K562 (cell line): ENCODE measurements around the gene NQO2. TPM values are rescaled to one million over a fixed set of nuclear protein-coding genes. Genes with fewer than 3 reads are reported as not detected.

ENCODE experiments used
- ADNP ChIP-seq: fragments of 200-800 bp; sonication (Bioruptor generic); IDR thresholded peaks from 2 replicates; pipeline ENCODE4 v1.6.1; 2016; ENCODE audit warnings: missing genetic modification characterization, missing compliant biosample characterization
- ARNT ChIP-seq, 2 experiments: fragments of 450-650 bp; IDR thresholded peaks; 2 replicates each; pipeline ENCODE4 v1.6.1; 2016; ENCODE audit warnings: mild to moderate bottlenecking in 1 of 2
- ATF2 ChIP-seq: sonication (generic); formaldehyde crosslinking; IDR thresholded peaks from 2 replicates; pipeline ENCODE4 v1.8.1; 2022; ENCODE audit warnings: missing genetic modification reagents
- ATF7 ChIP-seq: fragments of 450-650 bp; IDR thresholded peaks from 2 replicates; pipeline ENCODE4 v1.7.1; 2014; ENCODE audit warnings: mild to moderate bottlenecking, moderate library complexity
- FOXJ3 ChIP-seq: sonication (generic); formaldehyde crosslinking; IDR thresholded peaks from 2 replicates; pipeline ENCODE4 v1.4.0; 2020; ENCODE audit warnings: mild to moderate bottlenecking, missing genetic modification reagents
- MAZ ChIP-seq, 2 experiments: fragments of 450-650 bp in 1 of 2; sonication (generic) in 1 of 2; formaldehyde crosslinking; IDR thresholded peaks in 1 of 2; conservative IDR thresholded peaks in 1 of 2; 2 replicates each; pipeline versions ENCODE4 v1.4.0 to v1.5.0; 2020; ENCODE audit warnings: mild to moderate bottlenecking in 1 of 2, missing genetic modification reagents in 1 of 2
- MECOM ChIP-seq: fragments of 250-450 bp; sonication (Bioruptor Pico); IDR thresholded peaks from 2 replicates; pipeline ENCODE4 v1.8.0; 2022; ENCODE audit warnings: inconsistent platforms
- RAD51 ChIP-seq: fragments of 450-650 bp; IDR thresholded peaks from 2 replicates; pipeline ENCODE4 v1.7.1; 2016; ENCODE audit warnings: low read depth, mild to moderate bottlenecking, borderline replicate concordance
- RB1 ChIP-seq: fragments of 450-650 bp; IDR thresholded peaks from 2 replicates; pipeline ENCODE4 v1.6.1; 2017; ENCODE audit warnings: low read depth, mild to moderate bottlenecking
- SAFB ChIP-seq: fragments of 200-400 bp; formaldehyde crosslinking; IDR thresholded peaks from 2 replicates; pipeline ENCODE4 v1.6.1; 2017; ENCODE audit warnings: low read depth, low read length, borderline replicate concordance
- TAF1 ChIP-seq: IDR thresholded peaks from 2 replicates; pipeline ENCODE4 v1.6.1; 2011; ENCODE audit warnings: mild to moderate bottlenecking, low read length, moderate library complexity; ENCODE audit not compliant: insufficient read depth, control insufficient read depth, severe bottlenecking; ENCODE audit errors: extremely low read depth
- TRIM24 ChIP-seq, 2 experiments: fragments of 450-650 bp; IDR thresholded peaks; 2 replicates each; pipeline ENCODE4 v1.6.1; 2016
- VEZF1 ChIP-seq: fragments of 200-800 bp; sonication (Bioruptor generic); IDR thresholded peaks from 2 replicates; pipeline ENCODE4 v1.6.1; 2017; ENCODE audit warnings: missing genetic modification characterization, missing compliant biosample characterization
- YBX1 ChIP-seq: fragments of 450-650 bp; IDR thresholded peaks from 2 replicates; pipeline ENCODE4 v1.7.1; 2016; ENCODE audit warnings: mild to moderate bottlenecking
- ZBTB11 ChIP-seq, 3 experiments: fragments of 200-800 bp in 1 of 3; fragments of 250-450 bp in 1 of 3; fragments of 450-650 bp in 1 of 3; sonication (Bioruptor Pico) in 1 of 3; sonication (Bioruptor generic) in 1 of 3; formaldehyde crosslinking in 1 of 3; IDR thresholded peaks; 2 replicates each; pipeline versions ENCODE4 v1.6.1 to v1.8.0; 2016 to 2022; ENCODE audit warnings: mild to moderate bottlenecking in 2 of 3, missing genetic modification characterization in 2 of 3, missing compliant biosample characterization in 1 of 3, moderate library complexity in 1 of 3
- ZBTB49 ChIP-seq: sonication (generic); formaldehyde crosslinking; IDR thresholded peaks from 2 replicates; pipeline ENCODE4 v1.8.0; 2022; ENCODE audit warnings: missing genetic modification reagents, mild to moderate bottlenecking, borderline replicate concordance
- ZNF133 ChIP-seq: fragments of 250-450 bp; sonication (Bioruptor Pico); IDR thresholded peaks from 2 replicates; pipeline ENCODE4 v1.4.0; 2020; ENCODE audit warnings: mild to moderate bottlenecking
- ZNF347 ChIP-seq: fragments of 450-650 bp; formaldehyde crosslinking; IDR thresholded peaks from 2 replicates; pipeline ENCODE4 v1.4.0; 2020; ENCODE audit warnings: low read depth, mild to moderate bottlenecking, moderate library complexity
- ZNF79 ChIP-seq: fragments of 250-450 bp; sonication (Bioruptor Pico); IDR thresholded peaks from 2 replicates; pipeline ENCODE4 v1.4.0; 2020; ENCODE audit warnings: low read depth, mild to moderate bottlenecking, moderate library complexity
- polyA plus RNA-seq, 8 experiments: library from polyadenylated mRNA; depleted of rRNA in 4 of 8; stranded (reverse) in 5 of 8; unstranded in 3 of 8; fragments of >200 nt; fragmentation: Nextera tagmentation in 2 of 8; fragmentation: Illumina TruSeq in 1 of 8; extraction: Ambion mirVana in 2 of 8; extraction: Trizol in 1 of 8; gene quantifications; 2 replicates each; pipeline versions ENCODE4 v1.2.1 to v1.2.3, GENCODE V29; 2011 to 2014; ENCODE audit warnings: inconsistent platforms in 1 of 8, missing spikeins in 1 of 8
- total RNA-seq, 7 experiments: library from RNA; depleted of rRNA in 6 of 7; stranded (reverse); fragments of >200 nt in 6 of 7; fragmentation: Illumina TruSeq in 2 of 7; extraction: Trizol in 2 of 7; gene quantifications; 2 replicates each; pipeline versions ENCODE4 v1.2.1 to v1.2.3, GENCODE V29; 2011 to 2021; ENCODE audit warnings: low replicate concordance in 1 of 7

NQO2 gene
- total and polyA plus RNA-seq, 9 of the 15 experiments (the other 6 are each of a cell fraction or from before 2014, with no cell fraction given) = 54.6 to 214 (median 116) TPM

GRCh38 chr6:2979819-2980464 lies 19.8 kb upstream of the NQO2 start (continued):
- no peak for TF ChIP-seq RB1
- peak in 1 of 2 experiments; percentile 27; a peak in 1 of 4 replicates for TF ChIP-seq MAZ (CRISPR knock-in tag; conservative IDR thresholded peaks at IDR 0.05 in 1 of 2, IDR thresholded peaks at IDR 0.05 in 1 of 2)
- TF ChIP-seq MECOM (CRISPR knock-in tag) = peak; percentile 97
- peak; percentile 8; the same call in 1 of the 2 replicates for TF ChIP-seq VEZF1 (CRISPR knock-in tag)
- no peak for TF ChIP-seq SAFB
- TF ChIP-seq ZBTB49 (CRISPR knock-in tag) = no peak
- 0 out of 2 replicates have a peak, but pooled peaks have one; percentile 48 for TF ChIP-seq ZNF133 (CRISPR knock-in tag)
- TF ChIP-seq ZBTB11 (CRISPR knock-in tag; IDR thresholded peaks at IDR 0.05) = peak in 1 of 3 experiments; percentile 66; a peak in 1 of 6 replicates
- TF ChIP-seq ATF7 = peak; percentile 65; the same call in 1 of the 2 replicates
- no peak for TF ChIP-seq RAD51
- TF ChIP-seq FOXJ3 = no peak
- TF ChIP-seq ADNP = no peak
- TF ChIP-seq ZNF79 (CRISPR knock-in tag) = peak; percentile 87
- TF ChIP-seq TRIM24 (IDR thresholded peaks at IDR 0.05) = no peak
- no peak for TF ChIP-seq YBX1
- 0 out of 4 replicates have a peak, but pooled peaks of 1 of the 2 experiments have one; percentile 39 for TF ChIP-seq ARNT (IDR thresholded peaks at IDR 0.05)
- TF ChIP-seq ZNF347 (CRISPR knock-in tag) = no peak
- TF ChIP-seq ATF2 (CRISPR knock-in tag) = no peak
- no peak for TF ChIP-seq TAF1
